GM12878 (cell line): ENCODE measurements around the gene ACKR2. TPM values are rescaled to one million over a fixed set of nuclear protein-coding genes. Genes with fewer than 3 reads are reported as not detected.

Experiments
- ATAC-seq: fragments of 200-7000 bp; cut with Tn5 transposase; 3 replicates; pipeline ENCODE4 v1.9.1; 2020; ENCODE audit warnings: mild to moderate bottlenecking, moderate library complexity
- BruUV-seq: library from RNA; stranded (reverse); fragments of 400-500 nt; replicated peaks from 2 replicates; lab custom pipeline; 2021; lab: Mats Ljungman, UMichigan
- CTCF ChIA-PET: fragments of 300-600 bp; sonication (Branson Sonifier 250); formaldehyde crosslinking; extraction: SDS; loops from one replicate; lab custom pipeline; 2021; ENCODE audit warnings: inconsistent platforms; lab: Yijun Ruan, JAX
- POLR2A ChIA-PET: fragments of 350-600 bp; formaldehyde crosslinking; extraction: SDS; loops from one replicate; lab custom pipeline; 2021; ENCODE audit warnings: inconsistent platforms; lab: Charles Lee
- RAD21 ChIA-PET: fragments of 300-600 bp; sonication (Branson Sonifier 250); formaldehyde crosslinking; loops from one replicate; lab custom pipeline; 2023; ENCODE audit warnings: antibody characterized with exemption; ENCODE audit not compliant: unreplicated experiment; lab: Charles Lee
- SMC1A ChIA-PET: fragments of 300-600 bp; sonication (Branson Sonifier 250); formaldehyde crosslinking; loops from one replicate; lab custom pipeline; 2023; ENCODE audit not compliant: unreplicated experiment, uncharacterized antibody; lab: Charles Lee
- DNase-seq: peaks from one replicate; pipeline ENCODE4 v3.0.0-alpha.2; 2011; ENCODE audit warnings: low read depth, low spot score
- FAIRE-seq: peaks from 3 replicates; lab custom pipeline; 2011; peaks lifted over from hg19 to GRCh38; lab: Jason Lieb, UNC
- H2AFZ ChIP-seq: 2 replicates; pipeline ENCODE4 v1.6.0; 2011; ENCODE audit warnings: low read depth, low read length, control low read depth; ENCODE audit not compliant: control insufficient read depth
- H3K27ac ChIP-seq: 2 replicates; pipeline ENCODE4 v1.5.1; 2011; ENCODE audit warnings: control low read depth; ENCODE audit not compliant: control insufficient read depth, insufficient read depth
- H3K27me3 ChIP-seq, 2 experiments: replicated peaks in 1 of 2; 2 replicates each; pipeline versions ENCODE4 v1.6.0 to v1.6.1; 2011; ENCODE audit warnings: low read length in 1 of 2; ENCODE audit not compliant: control insufficient read depth in 2 of 2, insufficient read depth in 2 of 2
- H3K36me3 ChIP-seq, 2 experiments: 2 replicates each; pipeline ENCODE4 v1.5.1; 2011; ENCODE audit warnings: low read length in 1 of 2; ENCODE audit not compliant: control insufficient read depth in 2 of 2, insufficient read depth in 2 of 2
- H3K4me1 ChIP-seq: 2 replicates; pipeline ENCODE4 v1.6.1; 2011; ENCODE audit warnings: mild to moderate bottlenecking, low read length, moderate library complexity, mixed read lengths; ENCODE audit not compliant: control insufficient read depth, insufficient read depth
- H3K4me2 ChIP-seq: 2 replicates; pipeline ENCODE4 v1.6.0; 2011; ENCODE audit warnings: control low read depth; ENCODE audit not compliant: control insufficient read depth, insufficient read depth
- H3K4me3 ChIP-seq: fragments of 200-600 bp; sonication (generic); 2 replicates; pipeline ENCODE4 v1.5.1; 2016
- H3K79me2 ChIP-seq: 2 replicates; pipeline ENCODE4 v1.6.0; 2011; ENCODE audit warnings: low read length; ENCODE audit not compliant: control insufficient read depth, insufficient read depth
- H3K9ac ChIP-seq: 2 replicates; pipeline ENCODE4 v1.8.0; 2011; ENCODE audit warnings: low read length, control low read depth, mixed read lengths; ENCODE audit not compliant: control insufficient read depth, insufficient read depth
- H3K9me3 ChIP-seq: replicated peaks from 3 replicates; pipeline ENCODE4 v1.5.1; 2011; ENCODE audit warnings: mild to moderate bottlenecking, low read length; ENCODE audit not compliant: control insufficient read depth, insufficient read depth
- H4K20me1 ChIP-seq: 2 replicates; pipeline ENCODE4 v1.6.0; 2011; ENCODE audit not compliant: control insufficient read depth, insufficient read depth
- CBX5 ChIP-seq: sonication (generic); IDR thresholded peaks from 2 replicates; pipeline ENCODE4 v1.6.1; 2016; ENCODE audit warnings: low read depth, moderate library complexity, mild to moderate bottlenecking, inconsistent platforms
- ELK1 ChIP-seq: IDR thresholded peaks from 2 replicates; pipeline ENCODE4 v1.6.1; 2012; ENCODE audit warnings: low read depth, low read length, improper control_type of control experiment
- HCFC1 ChIP-seq: fragments of 150-350 bp; IDR thresholded peaks from 2 replicates; pipeline ENCODE4 v1.6.1; 2014; ENCODE audit warnings: low read length
- HDGF ChIP-seq: fragments of 450-650 bp; IDR thresholded peaks from 2 replicates; pipeline ENCODE4 v1.6.1; 2016; ENCODE audit warnings: antibody characterized with exemption
- KDM1A ChIP-seq: fragments of 200-600 bp; sonication (generic); IDR thresholded peaks from 2 replicates; pipeline ENCODE4 v1.6.1; 2016; ENCODE audit warnings: borderline replicate concordance
- MTA3 ChIP-seq: IDR thresholded peaks from 2 replicates; pipeline ENCODE4 v1.6.1; 2012; ENCODE audit warnings: low read length, inconsistent platforms, borderline replicate concordance
- MYB ChIP-seq: fragments of 150-350 bp; IDR thresholded peaks from 2 replicates; pipeline ENCODE4 v1.6.1; 2014; ENCODE audit warnings: mild to moderate bottlenecking, low read depth, low read length, borderline replicate concordance
- NBN ChIP-seq: fragments of 450-650 bp; IDR thresholded peaks from 2 replicates; pipeline ENCODE4 v1.6.1; 2016
- PAX5 ChIP-seq: IDR thresholded peaks from 2 replicates; pipeline ENCODE4 v1.6.1; 2011; ENCODE audit warnings: low read depth, low read length, borderline replicate concordance
- POU2F2 ChIP-seq: IDR thresholded peaks from 3 replicates; pipeline ENCODE4 v1.6.1; 2011; ENCODE audit warnings: low read depth, mild to moderate bottlenecking, low read length, borderline replicate concordance
- SMAD5 ChIP-seq: IDR thresholded peaks from 2 replicates; pipeline ENCODE4 v1.6.1; 2016; ENCODE audit warnings: antibody characterized with exemption, low read depth
- SUZ12 ChIP-seq: fragments of 200-600 bp; sonication (generic); IDR thresholded peaks from one replicate; pipeline ENCODE4 v1.6.1; 2018; ENCODE audit warnings: antibody characterized with exemption, mild to moderate bottlenecking; ENCODE audit not compliant: unreplicated experiment
- ZNF24 ChIP-seq: fragments of 450-650 bp; IDR thresholded peaks from 2 replicates; pipeline ENCODE4 v1.6.1; 2017; ENCODE audit warnings: antibody characterized with exemption, mild to moderate bottlenecking
- ZNF274 ChIP-seq: IDR thresholded peaks from one replicate; pipeline ENCODE4 v1.8.0; 2011; ENCODE audit not compliant: insufficient read length, insufficient read depth
- WGBS: methylation state at CpG from one replicate; pipeline ENCODE4 v1.1.6; 2016; ENCODE audit warnings: low lambda C conversion rate; ENCODE audit not compliant: insufficient replicate concordance, insufficient coverage; ENCODE audit errors: missing lambda C conversion rate; 5-methylcytosine and 5-hydroxymethylcytosine counted together
- in situ Hi-C: fragments of 300-500 bp; cut with MboI; formaldehyde crosslinking; loops from 9 replicates; pipeline ENCODE4 v1.14.3; 2018; ENCODE audit warnings: mixed read lengths
- intact Hi-C: fragments of 100-400 bp; cut with micrococcal nuclease; formaldehyde crosslinking; loops from one replicate; pipeline ENCODE4 v1.14.2; 2022; ENCODE audit not compliant: unreplicated experiment
- polyA plus RNA-seq, 11 experiments: library from polyadenylated mRNA; depleted of rRNA in 4 of 11; unstranded in 6 of 11; stranded (reverse) in 5 of 11; fragments of >200 nt; fragmentation: Nextera tagmentation in 4 of 11; fragmentation: Illumina TruSeq in 1 of 11; extraction: Ambion mirVana in 4 of 11; extraction: Trizol in 1 of 11; gene quantifications; 1 replicate in 1 of 11; 2 replicates in 10 of 11; pipeline versions ENCODE4 v1.2.1 to v1.2.3, GENCODE V29; 2011 to 2016; ENCODE audit warnings: inconsistent platforms in 2 of 11, missing spikeins in 2 of 11, low read depth in 1 of 11
- total RNA-seq, 4 experiments: library from RNA; depleted of rRNA in 3 of 4; stranded (reverse); fragments of >200 nt in 3 of 4; fragmentation: Illumina TruSeq in 1 of 4; extraction: Trizol in 1 of 4; gene quantifications; 2 replicates each; pipeline versions ENCODE4 v1.2.1 to v1.2.3, GENCODE V29; 2013 to 2021
- TF ChIP-seq, protein P1 (sequence below): fragments of 450-650 bp; IDR thresholded peaks from 2 replicates; pipeline ENCODE4 v1.6.1; 2014; ENCODE audit warnings: mild to moderate bottlenecking

Gene ACKR2
- total and polyA plus RNA-seq, 10 of the 15 experiments (the other 5 are each of a cell fraction or from before 2014, with no cell fraction given) = 0.05 to 0.91 (median 0.23) TPM; not detected in 2

GRCh38 chr3:42876940-42877720, 67.9 kb downstream of the ACKR2 start:
- in situ Hi-C loops = loop anchor here (5.0 kb wide), 2 partner anchors 40 to 95 kb away; no protein-coding TSS in a partner anchor

More at GRCh38 chr3:42876940-42877720, 67.9 kb downstream of the ACKR2 start:
- no peak for ATAC-seq
- WGBS = 14% methylated on average over 7 of the region's 7 CpGs
- POLR2A ChIA-PET = no interaction called here
- CTCF ChIA-PET = interaction anchor here (1.4 to 2.8 kb wide), 3 partner anchors 46 to 194 kb away, joined by 4 to 15 read pairs (median 6); no protein-coding TSS in a partner anchor
- Histone ChIP-seq H3K27me3 (no peaks in the 10 kb centered on the region), H3K27ac (no peak overlapping the region), H2AFZ (no peak overlapping the region), H3K4me2 (no peak overlapping the region), H4K20me1 (no peaks in the 10 kb centered on the region), H3K4me1 (peaks cover 4% of the 10 kb centered on the region; the same call in 1 of the 2 replicates), H3K9me3 (no peaks in the 10 kb centered on the region), H3K36me3 (no peaks in the 10 kb centered on the region), H3K9ac (no peak overlapping the region), H3K79me2 (no peaks in the 10 kb centered on the region), H3K4me3 (no peak overlapping the region)
- TF ChIP-seq NBN (no peak), KDM1A (no peak), MYB (no peak), ZNF24 (no peak), SUZ12 (no peak), HCFC1 (no peak), MTA3 (no peak), SMAD5 (no peak), HDGF (no peak), PAX5 (no peak), ELK1 (no peak), POU2F2 (no peak), CBX5 (no peak), ZNF274 (no peak)
- TF ChIP-seq, protein P1, sequence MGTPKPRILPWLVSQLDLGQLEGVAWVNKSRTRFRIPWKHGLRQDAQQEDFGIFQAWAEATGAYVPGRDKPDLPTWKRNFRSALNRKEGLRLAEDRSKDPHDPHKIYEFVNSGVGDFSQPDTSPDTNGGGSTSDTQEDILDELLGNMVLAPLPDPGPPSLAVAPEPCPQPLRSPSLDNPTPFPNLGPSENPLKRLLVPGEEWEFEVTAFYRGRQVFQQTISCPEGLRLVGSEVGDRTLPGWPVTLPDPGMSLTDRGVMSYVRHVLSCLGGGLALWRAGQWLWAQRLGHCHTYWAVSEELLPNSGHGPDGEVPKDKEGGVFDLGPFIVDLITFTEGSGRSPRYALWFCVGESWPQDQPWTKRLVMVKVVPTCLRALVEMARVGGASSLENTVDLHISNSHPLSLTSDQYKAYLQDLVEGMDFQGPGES = no peak
- no peak for DNase-seq
- RAD21 ChIA-PET = no interaction called here
- no TSS peak for BruUV-seq
- intact Hi-C loops = no loop called here
- no peak for FAIRE-seq
- SMC1A ChIA-PET = interaction anchor here (3.5 kb wide), 1 partner anchor 38 kb away, joined by 9 read pairs; no protein-coding TSS in a partner anchor
